Measurements from ENCODE around the gene CDH23. TPM values are rescaled to one million over a fixed set of nuclear protein-coding genes. Genes with fewer than 3 reads are reported as not detected.
A peak's percentile ranks its signal among the peaks of the same experiment; 100 is the strongest.

CDH23 gene
- total and polyA plus RNA-seq, 2 of the 8 experiments (the other 6 are each of a cell fraction or from before 2014, with no cell fraction given) = 1.9 to 4.9 TPM

DNA sequence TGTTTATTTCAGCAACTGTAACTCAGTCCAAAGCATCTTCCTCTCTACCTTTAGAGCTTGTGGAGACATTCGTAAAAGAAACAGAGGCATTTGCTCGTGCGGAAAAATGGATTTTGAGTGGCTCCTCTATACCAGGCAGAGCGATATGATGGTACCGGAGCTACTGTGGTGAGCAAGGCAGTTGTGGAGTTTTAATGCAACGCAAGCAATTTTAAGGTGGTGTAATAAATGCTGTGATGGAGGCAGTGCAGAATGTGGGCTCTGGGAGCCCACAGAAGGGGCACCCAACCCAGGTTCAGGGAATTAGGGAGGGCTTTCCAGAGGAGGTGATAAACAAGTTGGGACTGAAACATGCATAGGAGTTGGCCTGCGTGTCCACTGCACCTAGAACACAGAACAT lies 149.5 kb downstream of the CDH23 start:
- no peak for DNase-seq (ENCODE audit: low read depth in 1 of 2, low spot score in 2 of 2)
- no peak overlapping the region for H4K91ac ChIP-seq (replicated peaks; ENCODE audit: insufficient read length, low read length)
- H3K9ac ChIP-seq (replicated peaks in 1 of 4; ENCODE audit: extremely low read depth in 1 of 4, low read depth in 3 of 4, low read length in 3 of 4) = no peak overlapping the region
- H3K18ac ChIP-seq (ENCODE audit: extremely low read depth, low read length) = no peak overlapping the region
- H3K36me3 ChIP-seq (ENCODE audit: control insufficient read depth in 2 of 4, insufficient read depth in 4 of 4, low read length in 3 of 4) = no peaks in the 10 kb centered on the region
- no peaks in the 10 kb centered on the region for H3K27me3 ChIP-seq (replicated peaks in 1 of 4; ENCODE audit: control insufficient read depth in 3 of 4, extremely low read depth in 1 of 4, insufficient read depth in 3 of 4, low read length in 3 of 4)
- H3K4me2 ChIP-seq (ENCODE audit: insufficient read depth in 1 of 2, low read depth in 2 of 2, low read length in 2 of 2) = no peak overlapping the region
- no peak for FAIRE-seq
- no peaks in the 10 kb centered on the region for H4K20me1 ChIP-seq (replicated peaks in 1 of 2; ENCODE audit: control insufficient read depth in 1 of 2, insufficient read depth in 2 of 2, low read length in 2 of 2)
- H3K14ac ChIP-seq (ENCODE audit: insufficient read length) = no peak overlapping the region
- H3K27ac ChIP-seq (ENCODE audit: low read depth, low read length) = no peak overlapping the region
- 0 out of 2 replicates have a peak, but pooled peaks cover 2% of the 10 kb centered on the region for H3K79me1 ChIP-seq (ENCODE audit: low read depth, low read length)
- peak overlapping the region; percentile 88; the same call in 1 of the 2 replicates for H2BK15ac ChIP-seq (ENCODE audit: low read length)
- no peaks in the 10 kb centered on the region for H3K23me2 ChIP-seq (ENCODE audit: low read depth, low read length)
- ChIA-PET CTCF (ENCODE audit: partially characterized antibody) (interaction anchor here (0.6 to 2.9 kb wide), 6 partner anchors 22 to 72 kb away, joined by 3 to 10 read pairs (median 4); no protein-coding TSS in a partner anchor), POLR2A (ENCODE audit: partially characterized antibody) (no interaction called here)
- H2BK5ac ChIP-seq (ENCODE audit: low read depth, low read length) = no peak overlapping the region
- H3K23ac ChIP-seq (ENCODE audit: insufficient read length) = no peak overlapping the region
- H2BK120ac ChIP-seq (replicated peaks; ENCODE audit: low read depth, low read length) = no peak overlapping the region
- 0 out of 2 replicates have a peak overlapping the region, but pooled peaks have one; percentile 50 for H2BK12ac ChIP-seq (ENCODE audit: low read depth, low read length)
- H4K5ac ChIP-seq (ENCODE audit: insufficient read length, low read depth, low read length) = no peak overlapping the region
- no peaks in the 10 kb centered on the region for H3K9me3 ChIP-seq (ENCODE audit: insufficient read depth in 2 of 2, low read depth in 1 of 2, low read length in 1 of 2)
- H2AK5ac ChIP-seq (ENCODE audit: low read depth, low read length) = no peak overlapping the region
- no peak overlapping the region for H2BK20ac ChIP-seq (ENCODE audit: low read length)
- no peak overlapping the region for H3K4ac ChIP-seq (replicated peaks; ENCODE audit: insufficient read length, low read depth, low read length)
- no peak overlapping the region for H4K8ac ChIP-seq (ENCODE audit: extremely low read depth, insufficient read depth, low read length)
- peaks cover 2 to 28% (median 16%) of the 10 kb centered on the region in 4 experiments for H3K4me1 ChIP-seq (replicated peaks in 1 of 4; ENCODE audit: control insufficient read depth in 3 of 4, insufficient read depth in 4 of 4, low read length in 3 of 4)
- H3K79me2 ChIP-seq (ENCODE audit: control insufficient read depth in 1 of 2, insufficient read depth in 2 of 2, low read length in 2 of 2) = no peaks in the 10 kb centered on the region
- 93% methylated on average over 7 of the region's 7 CpGs; no CpG with 5 or more reads in 1 of the 2 experiments for WGBS, 2 experiments (ENCODE audit: extremely low coverage in 1 of 2, insufficient coverage in 1 of 2, insufficient read length in 1 of 2, insufficient replicate concordance in 2 of 2, low coverage in 1 of 2, low lambda C conversion rate in 2 of 2, missing lambda C conversion rate in 1 of 2)
- H2AFZ ChIP-seq (ENCODE audit: low read length) = no peak overlapping the region
- H3K4me3 ChIP-seq (ENCODE audit: extremely low read depth in 1 of 4, insufficient read depth in 2 of 4, low read depth in 3 of 4, low read length in 4 of 4) = no peak overlapping the region
- no peak overlapping the region for H3K56ac ChIP-seq (replicated peaks; ENCODE audit: insufficient read length, low read depth, low read length)
- TF ChIP-seq RBBP5 (IDR thresholded peaks at IDR 0.05; ENCODE audit: borderline replicate concordance, low read depth, low read length) = no peak
- no peak for TF ChIP-seq TCF12 (IDR thresholded peaks at IDR 0.05; ENCODE audit: low read depth, low read length)
- no peak for TF ChIP-seq TAF1 (IDR thresholded peaks at IDR 0.05; ENCODE audit: low read depth, low read length)
- no peak for TF ChIP-seq YY1 (IDR thresholded peaks at IDR 0.05; ENCODE audit: low read depth, low read length)
- no peak for TF ChIP-seq BACH1 (IDR thresholded peaks at IDR 0.05; ENCODE audit: low read length)
- no peak for TF ChIP-seq POLR2A (IDR thresholded peaks at IDR 0.05; ENCODE audit: control extremely low read depth in 1 of 2, low read depth in 2 of 2, low read length in 2 of 2)
- no peak for TF ChIP-seq CEBPB (IDR thresholded peaks at IDR 0.05; ENCODE audit: low read depth, low read length)
- no peak for TF ChIP-seq EP300 (IDR thresholded peaks at IDR 0.05; ENCODE audit: borderline replicate concordance in 1 of 2, low read depth in 2 of 2, low read length in 2 of 2)
- TF ChIP-seq, protein P1, sequence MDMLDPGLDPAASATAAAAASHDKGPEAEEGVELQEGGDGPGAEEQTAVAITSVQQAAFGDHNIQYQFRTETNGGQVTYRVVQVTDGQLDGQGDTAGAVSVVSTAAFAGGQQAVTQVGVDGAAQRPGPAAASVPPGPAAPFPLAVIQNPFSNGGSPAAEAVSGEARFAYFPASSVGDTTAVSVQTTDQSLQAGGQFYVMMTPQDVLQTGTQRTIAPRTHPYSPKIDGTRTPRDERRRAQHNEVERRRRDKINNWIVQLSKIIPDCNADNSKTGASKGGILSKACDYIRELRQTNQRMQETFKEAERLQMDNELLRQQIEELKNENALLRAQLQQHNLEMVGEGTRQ (IDR thresholded peaks at IDR 0.05; ENCODE audit: low read length) = no peak
- no peak for TF ChIP-seq EZH2 (IDR thresholded peaks at IDR 0.05; ENCODE audit: low read depth, low read length, severe bottlenecking)
- TF ChIP-seq SRF (IDR thresholded peaks at IDR 0.05; ENCODE audit: low read depth, low read length) = no peak
